HepG2 (cell line): ENCODE results near the gene SQSTM1. TPM values are rescaled to one million over a fixed set of nuclear protein-coding genes. Genes with fewer than 3 reads are reported as not detected.
A peak's percentile ranks its signal among the peaks of the same experiment; 100 is the strongest.

ENCODE experiments used
- ATF7-NPFF ChIP-seq: sonication (generic); formaldehyde crosslinking; IDR thresholded peaks from 2 replicates; pipeline ENCODE4 v1.8.1; 2023; ENCODE audit warnings: mild to moderate bottlenecking, low read depth, missing genetic modification reagents, moderate library complexity
- FOXC1 ChIP-seq: sonication (generic); formaldehyde crosslinking; IDR thresholded peaks from 2 replicates; pipeline ENCODE4 v1.8.0; 2022; ENCODE audit warnings: mild to moderate bottlenecking, missing genetic modification reagents, borderline replicate concordance
- HNF4G ChIP-seq, 2 experiments: sonication (generic) in 1 of 2; formaldehyde crosslinking in 1 of 2; IDR thresholded peaks; 2 replicates each; pipeline versions ENCODE4 v1.4.0 to v1.6.1; 2011 to 2020; ENCODE audit warnings: borderline replicate concordance in 2 of 2, low read depth in 2 of 2, mild to moderate bottlenecking in 2 of 2, low read length in 1 of 2, missing genetic modification reagents in 1 of 2, moderate library complexity in 1 of 2
- IRX3 ChIP-seq: sonication (generic); formaldehyde crosslinking; IDR thresholded peaks from 2 replicates; pipeline ENCODE4 v1.8.1; 2023; ENCODE audit warnings: mild to moderate bottlenecking, low read depth, missing genetic modification reagents, borderline replicate concordance
- KLF13 ChIP-seq: sonication (generic); formaldehyde crosslinking; IDR thresholded peaks from 2 replicates; pipeline ENCODE4 v1.4.0; 2020; ENCODE audit warnings: mild to moderate bottlenecking, missing genetic modification reagents
- KMT2A ChIP-seq: sonication (generic); formaldehyde crosslinking; IDR thresholded peaks from 2 replicates; pipeline ENCODE4 v1.4.0; 2020; ENCODE audit warnings: missing genetic modification reagents
- NCOA5 ChIP-seq: sonication (generic); formaldehyde crosslinking; IDR thresholded peaks from 2 replicates; pipeline ENCODE4 v1.4.0; 2020; ENCODE audit warnings: missing genetic modification reagents
- SAFB2 ChIP-seq: sonication (generic); formaldehyde crosslinking; IDR thresholded peaks from 2 replicates; pipeline ENCODE4 v1.5.1; 2020; ENCODE audit warnings: missing genetic modification reagents, low read depth, mild to moderate bottlenecking, borderline replicate concordance
- THAP11 ChIP-seq: IDR thresholded peaks from 2 replicates; pipeline ENCODE4 v1.6.1; 2016; ENCODE audit warnings: missing biosample characterization, missing genetic modification reagents
- ZNF337 ChIP-seq: sonication (generic); formaldehyde crosslinking; IDR thresholded peaks from 2 replicates; pipeline ENCODE4 v1.5.1; 2020; ENCODE audit warnings: missing genetic modification reagents, low read depth, mild to moderate bottlenecking, borderline replicate concordance
- ZNF468 ChIP-seq: sonication (generic); formaldehyde crosslinking; IDR thresholded peaks from 2 replicates; pipeline ENCODE4 v1.8.0; 2022; ENCODE audit warnings: mild to moderate bottlenecking, moderate library complexity, missing genetic modification reagents
- ZNF496 ChIP-seq: sonication (generic); formaldehyde crosslinking; IDR thresholded peaks from 2 replicates; pipeline ENCODE4 v1.8.1; 2023; ENCODE audit warnings: mild to moderate bottlenecking, moderate library complexity, missing genetic modification reagents; ENCODE audit not compliant: insufficient replicate concordance
- polyA plus RNA-seq, 8 experiments: library from polyadenylated mRNA; depleted of rRNA in 3 of 8; stranded (reverse) in 7 of 8; unstranded in 1 of 8; fragments of >200 nt; fragmentation: Illumina TruSeq in 4 of 8; extraction: Trizol in 4 of 8; gene quantifications; 2 replicates each; pipeline versions ENCODE4 v1.2.1 to v1.2.3, GENCODE V29; 2011 to 2016; ENCODE audit warnings: low read depth in 4 of 8, missing spikeins in 1 of 8, mixed read lengths in 1 of 8; ENCODE audit not compliant: insufficient read depth in 1 of 8
- total RNA-seq, 5 experiments: library from RNA; depleted of rRNA; stranded (reverse); fragments of >200 nt; fragmentation: Illumina TruSeq; extraction: Trizol; gene quantifications; 2 replicates each; pipeline ENCODE4 v1.2.3, GENCODE V29; 2016; ENCODE audit warnings: low read depth in 1 of 5
- TF ChIP-seq, protein P1 (sequence below): IDR thresholded peaks from 2 replicates; pipeline ENCODE4 v1.6.1; 2012; ENCODE audit warnings: inconsistent platforms
- TF ChIP-seq, protein P2 (sequence below), 2 experiments: sonication (generic) in 1 of 2; formaldehyde crosslinking in 1 of 2; IDR thresholded peaks; 2 replicates each; pipeline versions ENCODE4 v1.4.0 to v1.6.1; 2016 to 2020; ENCODE audit warnings: borderline replicate concordance in 1 of 2, low read depth in 1 of 2, mild to moderate bottlenecking in 1 of 2, missing genetic modification reagents in 1 of 2
- TF ChIP-seq, protein P3 (sequence below): IDR thresholded peaks from 2 replicates; pipeline ENCODE4 v1.6.1; 2012; ENCODE audit warnings: low read length, improper control_type of control experiment
- TF ChIP-seq, protein P4 (sequence below): sonication (generic); formaldehyde crosslinking; IDR thresholded peaks from 2 replicates; pipeline ENCODE4 v1.5.0; 2020; ENCODE audit warnings: missing genetic modification reagents
- TF ChIP-seq, protein P5 (sequence below): sonication (generic); formaldehyde crosslinking; IDR thresholded peaks from 2 replicates; pipeline ENCODE4 v1.5.0; 2020; ENCODE audit warnings: missing genetic modification reagents, mild to moderate bottlenecking, borderline replicate concordance

The SQSTM1 gene
- total and polyA plus RNA-seq, 2 of the 13 experiments (the other 11 are each of a cell fraction or from before 2014, with no cell fraction given), result 90.9 to 160 TPM

DNA sequence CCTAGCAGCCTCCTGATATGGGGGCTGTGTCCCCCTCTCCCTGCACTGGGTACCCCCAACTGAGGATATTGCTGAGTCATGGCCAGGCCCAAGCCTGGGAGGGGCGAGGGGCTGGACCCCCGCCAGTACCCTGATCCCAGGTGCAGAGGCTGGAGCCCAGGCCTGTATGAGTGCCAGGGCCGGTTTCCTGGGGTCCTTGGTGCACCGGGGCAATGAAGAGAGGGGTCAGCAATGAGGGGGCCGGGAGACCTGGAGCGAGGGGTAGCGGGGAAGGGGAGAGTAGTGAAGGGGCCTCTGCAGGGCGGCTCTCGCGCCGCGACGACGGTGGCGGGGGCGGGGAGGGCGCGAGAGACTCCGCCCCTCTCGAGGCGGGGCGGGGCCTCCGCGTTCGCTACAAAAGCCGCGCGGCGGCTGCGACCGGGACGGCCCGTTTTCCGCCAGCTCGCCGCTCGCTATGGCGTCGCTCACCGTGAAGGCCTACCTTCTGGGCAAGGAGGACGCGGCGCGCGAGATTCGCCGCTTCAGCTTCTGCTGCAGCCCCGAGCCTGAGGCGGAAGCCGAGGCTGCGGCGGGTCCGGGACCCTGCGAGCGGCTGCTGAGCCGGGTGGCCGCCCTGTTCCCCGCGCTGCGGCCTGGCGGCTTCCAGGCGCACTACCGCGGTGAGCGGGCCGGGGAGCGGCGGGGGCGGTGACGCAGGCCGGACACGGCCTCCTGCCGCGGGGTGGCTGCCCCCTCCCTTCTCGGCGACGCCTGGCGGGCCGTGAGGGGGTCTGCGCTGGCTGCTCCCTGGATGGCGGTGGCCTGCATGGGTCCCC, at the start of gene SQSTM1 (continued):
- TF ChIP-seq KLF13 (no peak), NCOA5 (CRISPR knock-in tag) (no peak), SAFB2 (CRISPR knock-in tag) (0 out of 2 replicates have a peak, but pooled peaks have one; percentile 35), ZNF468 (CRISPR knock-in tag) (no peak), ATF7-NPFF (CRISPR knock-in tag) (peak; percentile 93), ZNF496 (CRISPR knock-in tag) (no peak), KMT2A (CRISPR knock-in tag) (0 out of 2 replicates have a peak, but pooled peaks have one; percentile 42), FOXC1 (CRISPR knock-in tag) (peak; percentile 63; the same call in 1 of the 2 replicates), THAP11 (CRISPR knock-in tag) (peak; percentile 65; the same call in 1 of the 2 replicates), HNF4G (IDR thresholded peaks at IDR 0.05; ENCODE audit: borderline replicate concordance, low read depth, low read length) (peak; percentile 56; the same call in 1 of the 2 replicates), HNF4G (CRISPR knock-in tag; IDR thresholded peaks at IDR 0.05; ENCODE audit: borderline replicate concordance, low read depth) (no peak), IRX3 (CRISPR knock-in tag) (no peak), ZNF337 (no peak)
- TF ChIP-seq, protein P1, sequence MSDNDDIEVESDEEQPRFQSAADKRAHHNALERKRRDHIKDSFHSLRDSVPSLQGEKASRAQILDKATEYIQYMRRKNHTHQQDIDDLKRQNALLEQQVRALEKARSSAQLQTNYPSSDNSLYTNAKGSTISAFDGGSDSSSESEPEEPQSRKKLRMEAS, result no peak
- TF ChIP-seq, protein P2, sequence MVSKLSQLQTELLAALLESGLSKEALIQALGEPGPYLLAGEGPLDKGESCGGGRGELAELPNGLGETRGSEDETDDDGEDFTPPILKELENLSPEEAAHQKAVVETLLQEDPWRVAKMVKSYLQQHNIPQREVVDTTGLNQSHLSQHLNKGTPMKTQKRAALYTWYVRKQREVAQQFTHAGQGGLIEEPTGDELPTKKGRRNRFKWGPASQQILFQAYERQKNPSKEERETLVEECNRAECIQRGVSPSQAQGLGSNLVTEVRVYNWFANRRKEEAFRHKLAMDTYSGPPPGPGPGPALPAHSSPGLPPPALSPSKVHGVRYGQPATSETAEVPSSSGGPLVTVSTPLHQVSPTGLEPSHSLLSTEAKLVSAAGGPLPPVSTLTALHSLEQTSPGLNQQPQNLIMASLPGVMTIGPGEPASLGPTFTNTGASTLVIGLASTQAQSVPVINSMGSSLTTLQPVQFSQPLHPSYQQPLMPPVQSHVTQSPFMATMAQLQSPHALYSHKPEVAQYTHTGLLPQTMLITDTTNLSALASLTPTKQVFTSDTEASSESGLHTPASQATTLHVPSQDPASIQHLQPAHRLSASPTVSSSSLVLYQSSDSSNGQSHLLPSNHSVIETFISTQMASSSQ (IDR thresholded peaks at IDR 0.05; ENCODE audit: low read depth), result 0 out of 2 replicates have a peak, but pooled peaks have one; percentile 2
- TF ChIP-seq, protein P2 (CRISPR knock-in tag; IDR thresholded peaks at IDR 0.05; ENCODE audit: borderline replicate concordance), result peak; percentile 58; the same call in 1 of the 2 replicates
- TF ChIP-seq, protein P3, sequence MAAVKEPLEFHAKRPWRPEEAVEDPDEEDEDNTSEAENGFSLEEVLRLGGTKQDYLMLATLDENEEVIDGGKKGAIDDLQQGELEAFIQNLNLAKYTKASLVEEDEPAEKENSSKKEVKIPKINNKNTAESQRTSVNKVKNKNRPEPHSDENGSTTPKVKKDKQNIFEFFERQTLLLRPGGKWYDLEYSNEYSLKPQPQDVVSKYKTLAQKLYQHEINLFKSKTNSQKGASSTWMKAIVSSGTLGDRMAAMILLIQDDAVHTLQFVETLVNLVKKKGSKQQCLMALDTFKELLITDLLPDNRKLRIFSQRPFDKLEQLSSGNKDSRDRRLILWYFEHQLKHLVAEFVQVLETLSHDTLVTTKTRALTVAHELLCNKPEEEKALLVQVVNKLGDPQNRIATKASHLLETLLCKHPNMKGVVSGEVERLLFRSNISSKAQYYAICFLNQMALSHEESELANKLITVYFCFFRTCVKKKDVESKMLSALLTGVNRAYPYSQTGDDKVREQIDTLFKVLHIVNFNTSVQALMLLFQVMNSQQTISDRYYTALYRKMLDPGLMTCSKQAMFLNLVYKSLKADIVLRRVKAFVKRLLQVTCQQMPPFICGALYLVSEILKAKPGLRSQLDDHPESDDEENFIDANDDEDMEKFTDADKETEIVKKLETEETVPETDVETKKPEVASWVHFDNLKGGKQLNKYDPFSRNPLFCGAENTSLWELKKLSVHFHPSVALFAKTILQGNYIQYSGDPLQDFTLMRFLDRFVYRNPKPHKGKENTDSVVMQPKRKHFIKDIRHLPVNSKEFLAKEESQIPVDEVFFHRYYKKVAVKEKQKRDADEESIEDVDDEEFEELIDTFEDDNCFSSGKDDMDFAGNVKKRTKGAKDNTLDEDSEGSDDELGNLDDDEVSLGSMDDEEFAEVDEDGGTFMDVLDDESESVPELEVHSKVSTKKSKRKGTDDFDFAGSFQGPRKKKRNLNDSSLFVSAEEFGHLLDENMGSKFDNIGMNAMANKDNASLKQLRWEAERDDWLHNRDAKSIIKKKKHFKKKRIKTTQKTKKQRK, result no peak
- TF ChIP-seq, protein P4, sequence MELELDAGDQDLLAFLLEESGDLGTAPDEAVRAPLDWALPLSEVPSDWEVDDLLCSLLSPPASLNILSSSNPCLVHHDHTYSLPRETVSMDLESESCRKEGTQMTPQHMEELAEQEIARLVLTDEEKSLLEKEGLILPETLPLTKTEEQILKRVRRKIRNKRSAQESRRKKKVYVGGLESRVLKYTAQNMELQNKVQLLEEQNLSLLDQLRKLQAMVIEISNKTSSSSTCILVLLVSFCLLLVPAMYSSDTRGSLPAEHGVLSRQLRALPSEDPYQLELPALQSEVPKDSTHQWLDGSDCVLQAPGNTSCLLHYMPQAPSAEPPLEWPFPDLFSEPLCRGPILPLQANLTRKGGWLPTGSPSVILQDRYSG (CRISPR knock-in tag), result no peak
- TF ChIP-seq, protein P5, sequence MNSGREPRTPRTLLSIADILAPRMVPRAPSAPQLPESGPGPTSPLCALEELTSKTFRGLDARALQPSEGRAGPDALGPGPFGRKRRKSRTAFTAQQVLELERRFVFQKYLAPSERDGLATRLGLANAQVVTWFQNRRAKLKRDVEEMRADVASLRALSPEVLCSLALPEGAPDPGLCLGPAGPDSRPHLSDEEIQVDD (CRISPR knock-in tag), result no peak
